Testis (tissue), 3 donors: ENCODE measurements around the gene KCNQ1. TPM values are rescaled to one million over a fixed set of nuclear protein-coding genes. Genes with fewer than 3 reads are reported as not detected.

Experiments
- DNase-seq: peaks from one replicate; pipeline ENCODE4 v3.0.0-alpha.2; 2019
- H3K27ac ChIP-seq, 2 donors: fragments of 200-600 bp; sonication (generic); one replicate each; pipeline ENCODE4 v1.5.1; 2019
- H3K27me3 ChIP-seq: fragments of 200-600 bp; sonication (generic); one replicate; pipeline ENCODE4 v1.5.1; 2019
- H3K36me3 ChIP-seq: fragments of 200-600 bp; sonication (generic); one replicate; pipeline ENCODE4 v1.5.1; 2017; ENCODE audit warnings: low read depth; ENCODE audit errors: missing control alignments
- H3K4me1 ChIP-seq: fragments of 200-600 bp; sonication (generic); one replicate; pipeline ENCODE4 v1.5.1; 2019
- H3K4me3 ChIP-seq, 2 donors: fragments of 200-600 bp; sonication (generic); one replicate each; pipeline ENCODE4 v1.5.1; 2017 to 2019
- H3K9me3 ChIP-seq: fragments of 200-600 bp; sonication (generic); one replicate; pipeline ENCODE4 v1.5.1; 2017
- CTCF ChIP-seq, 3 experiments: fragments of 450-650 bp in 2 of 3; fragments of 200-600 bp in 1 of 3; sonication (generic) in 1 of 3; IDR thresholded peaks; one replicate each; pipeline ENCODE4 v1.5.1; 2016 to 2019; ENCODE audit warnings: antibody characterized with exemption in 3 of 3, mild to moderate bottlenecking in 2 of 3, moderate library complexity in 1 of 3
- POLR2A ChIP-seq: fragments of 450-650 bp; IDR thresholded peaks from one replicate; pipeline ENCODE4 v1.6.1; 2017; ENCODE audit warnings: antibody characterized with exemption, mild to moderate bottlenecking, moderate library complexity
- WGBS, 2 donors: methylation state at CpG; one replicate each; pipeline ENCODE4 v1.1.5; 2018; 5-methylcytosine and 5-hydroxymethylcytosine counted together
- intact Hi-C: fragments of 100-400 bp; cut with DNase I; formaldehyde crosslinking; loops from one replicate; pipeline ENCODE4 v1.15.1; 2023; ENCODE audit warnings: low total_unique reads
- polyA plus RNA-seq: library from polyadenylated mRNA; stranded (reverse); fragments of 350-450 nt; fragmentation: Illumina TruSeq; extraction: RNeasy Lipid Tissue Mini Kit (QIAGEN cat#74804); gene quantifications from one replicate; pipeline ENCODE4 v1.2.3, GENCODE V29; 2014; ENCODE audit warnings: low read depth, low replicate concordance; ENCODE audit not compliant: insufficient read depth
- total RNA-seq, 2 donors: library from RNA; depleted of rRNA; stranded (reverse); fragments of >200 nt; gene quantifications; one replicate each; pipeline ENCODE4 v1.2.3, GENCODE V29; 2016

The KCNQ1 gene
- total and polyA plus RNA-seq, 3 donors from 2014 or later: 6.0 to 24.2 (median 12.8) TPM

- DNase-seq: no peak
Measured at GRCh38 chr11:2580571-2581001, 135.8 kb downstream of the KCNQ1 start.

GRCh38 chr11:2581151-2581930, 136.5 kb downstream of the KCNQ1 start:
- no peaks in the 10 kb centered on the region for H3K27me3 ChIP-seq
- no peaks in the 10 kb centered on the region for H3K36me3 ChIP-seq
- H3K4me3 ChIP-seq: no peak overlapping the region
- TF ChIP-seq POLR2A (no peak), CTCF (IDR thresholded peaks at IDR 0.05) (no peak)
- no peak for DNase-seq
- H3K27ac ChIP-seq: no peak overlapping the region
- H3K9me3 ChIP-seq: no peaks in the 10 kb centered on the region
- H3K4me1 ChIP-seq: no peaks in the 10 kb centered on the region
- WGBS, 2 donors: 97 to 100% methylated on average over 7 to 22 of the region's 22 CpGs
- intact Hi-C loops: no loop called here

More at GRCh38 chr11:2580571-2581001, 135.8 kb downstream of the KCNQ1 start:
- no peak overlapping the region for H3K4me3 ChIP-seq
- no peaks in the 10 kb centered on the region for H3K9me3 ChIP-seq
- WGBS, 2 donors: 83% methylated on average over 12 to 13 of the region's 13 CpGs
- TF ChIP-seq POLR2A (no peak), CTCF (IDR thresholded peaks at IDR 0.05) (no peak)
- H3K27ac ChIP-seq: no peak overlapping the region
- H3K36me3 ChIP-seq: no peaks in the 10 kb centered on the region
- no peaks in the 10 kb centered on the region for H3K27me3 ChIP-seq
- H3K4me1 ChIP-seq: no peaks in the 10 kb centered on the region
- intact Hi-C loops: no loop called here

- Histone ChIP-seq H3K4me3 (no peak overlapping the region), H3K36me3 (no peaks in the 10 kb centered on the region), H3K9me3 (no peaks in the 10 kb centered on the region), H3K4me1 (no peaks in the 10 kb centered on the region), H3K27me3 (no peaks in the 10 kb centered on the region), H3K27ac (no peak overlapping the region)
- WGBS, 2 donors: 95 to 96% methylated on average over 10 to 23 of the region's 23 CpGs
- intact Hi-C loops: no loop called here
- TF ChIP-seq CTCF (IDR thresholded peaks at IDR 0.05): no peak
- DNase-seq: peak; percentile 8
Measured at GRCh38 chr11:2581931-2582350, 137.1 kb downstream of the KCNQ1 start.

- H3K4me1 ChIP-seq: no peaks in the 10 kb centered on the region
- no peaks in the 10 kb centered on the region for H3K9me3 ChIP-seq
- no peak for DNase-seq
- no peak for TF ChIP-seq CTCF (IDR thresholded peaks at IDR 0.05)
- TF ChIP-seq POLR2A: no peak
- H3K27ac ChIP-seq: no peak overlapping the region
- intact Hi-C loops: no loop called here
- H3K27me3 ChIP-seq: no peaks in the 10 kb centered on the region
- no peak overlapping the region for H3K4me3 ChIP-seq
- H3K36me3 ChIP-seq: no peaks in the 10 kb centered on the region
- WGBS, 2 donors: 83 to 94% methylated on average over 4 to 12 of the region's 12 CpGs
Measured at GRCh38 chr11:2582351-2582945, 137.6 kb downstream of the KCNQ1 start.
